K562 (cell line): ENCODE data around the gene PLG. TPM values are rescaled to one million over a fixed set of nuclear protein-coding genes. Genes with fewer than 3 reads are reported as not detected.

Experiments
- ATAC-seq: fragments of 200-7000 bp; cut with Tn5 transposase; 3 replicates; pipeline ENCODE4 v1.9.1; 2020; ENCODE audit warnings: moderate library complexity
- BruUV-seq: library from RNA; stranded (reverse); fragments of 400-500 nt; replicated peaks from 2 replicates; lab custom pipeline; 2021; lab: Mats Ljungman, UMichigan
- CTCF ChIA-PET: fragments of 300-600 bp; formaldehyde crosslinking; extraction: SDS; loops from one replicate; lab custom pipeline; 2021; ENCODE audit warnings: low intra/inter-chr PET ratio; lab: Yijun Ruan, JAX
- POLR2A ChIA-PET: fragments of 300-600, 350-650 bp; sonication (Branson Sonifier 250); formaldehyde crosslinking; extraction: SDS; loops from one replicate; lab custom pipeline; 2021; ENCODE audit warnings: antibody characterized with exemption, inconsistent platforms; lab: Yijun Ruan, JAX
- DNase-seq, 4 experiments: peaks; one replicate each; pipeline versions ENCODE4 v3.0.0 to v3.0.0-alpha.2; 2011 to 2018; ENCODE audit warnings: low spot score in 3 of 4, mixed read lengths in 3 of 4; ENCODE audit errors: extremely low read depth in 1 of 4
- FAIRE-seq: peaks from 2 replicates; lab custom pipeline; 2011; peaks lifted over from hg19 to GRCh38; lab: Jason Lieb, UNC
- H2AFZ ChIP-seq: 2 replicates; pipeline ENCODE4 v1.6.0; 2011; ENCODE audit warnings: low read depth, low read length, control low read depth, inconsistent platforms
- H3K27ac ChIP-seq: fragments of 200-600 bp; 3 replicates; pipeline ENCODE4 v1.8.0; 2011; ENCODE audit warnings: low read depth, mild to moderate bottlenecking, control low read depth, inconsistent platforms, low read length, moderate library complexity, mixed read lengths; ENCODE audit errors: extremely low read depth
- H3K27me3 ChIP-seq, 2 experiments: fragments of 300-600 bp in 1 of 2; 2 replicates in 1 of 2; 3 replicates in 1 of 2; pipeline versions ENCODE4 v1.6.0 to v1.8.0; 2011; ENCODE audit warnings: inconsistent platforms in 2 of 2, low read length in 2 of 2, mild to moderate bottlenecking in 1 of 2, mixed read lengths in 1 of 2, moderate library complexity in 1 of 2; ENCODE audit not compliant: control insufficient read depth in 2 of 2, insufficient read depth in 2 of 2
- H3K36me3 ChIP-seq: fragments of 300-600 bp; 3 replicates; pipeline ENCODE4 v1.8.0; 2011; ENCODE audit warnings: mild to moderate bottlenecking, low read length, inconsistent platforms; ENCODE audit not compliant: control insufficient read depth, insufficient read depth
- H3K4me1 ChIP-seq, 2 experiments: fragments of 200-600 bp in 1 of 2; replicated peaks in 1 of 2; 2 replicates in 1 of 2; 3 replicates in 1 of 2; pipeline versions ENCODE4 v1.5.1 to v1.8.0; 2011; ENCODE audit warnings: inconsistent platforms in 2 of 2, low read length in 2 of 2, mild to moderate bottlenecking in 1 of 2, mixed read lengths in 1 of 2, moderate library complexity in 1 of 2; ENCODE audit not compliant: control insufficient read depth in 2 of 2, insufficient read depth in 2 of 2
- H3K4me2 ChIP-seq: 2 replicates; pipeline ENCODE4 v1.6.1; 2011; ENCODE audit warnings: low read length, control low read depth, inconsistent platforms, mixed read lengths; ENCODE audit not compliant: insufficient read depth
- H3K4me3 ChIP-seq: fragments of 200-600 bp; sonication (generic), shearing (Covaris generic); 2 replicates; pipeline ENCODE4 v1.5.1; 2016; ENCODE audit warnings: control low read depth, inconsistent platforms
- H3K79me2 ChIP-seq: fragments of 200-600 bp; 3 replicates; pipeline ENCODE4 v1.8.0; 2011; ENCODE audit warnings: low read length, inconsistent platforms; ENCODE audit not compliant: control insufficient read depth, insufficient read depth
- H3K9ac ChIP-seq, 2 experiments: 2 replicates each; pipeline versions ENCODE4 v1.6.0 to v1.6.1; 2011; ENCODE audit warnings: low read depth in 2 of 2, low read length in 2 of 2, control low read depth in 1 of 2, inconsistent platforms in 1 of 2, mild to moderate bottlenecking in 1 of 2, mixed read lengths in 1 of 2; ENCODE audit not compliant: insufficient read depth in 1 of 2
- H3K9me1 ChIP-seq: one replicate; pipeline ENCODE4 v1.6.0; 2011; ENCODE audit warnings: inconsistent platforms, mild to moderate bottlenecking, low read length, moderate library complexity; ENCODE audit not compliant: control insufficient read depth, insufficient read depth
- H3K9me3 ChIP-seq: replicated peaks from 2 replicates; pipeline ENCODE4 v1.5.1; 2011; ENCODE audit warnings: low read depth, low read length, inconsistent platforms; ENCODE audit not compliant: control insufficient read depth, insufficient read depth
- H4K20me1 ChIP-seq: replicated peaks from 2 replicates; pipeline ENCODE4 v1.6.1; 2011; ENCODE audit warnings: low read length, inconsistent platforms, mixed read lengths; ENCODE audit not compliant: control insufficient read depth, insufficient read depth
- ARHGAP35 ChIP-seq: fragments of 450-650 bp; IDR thresholded peaks from 2 replicates; pipeline ENCODE4 v1.6.1; 2018; ENCODE audit not compliant: partially characterized antibody
- CBX2 ChIP-seq: fragments of 200-600 bp; sonication (generic); IDR thresholded peaks from one replicate; pipeline ENCODE4 v1.6.1; 2012; ENCODE audit warnings: mild to moderate bottlenecking, low read length, inconsistent platforms; ENCODE audit not compliant: insufficient read depth, poor library complexity, severe bottlenecking
- HIVEP1 ChIP-seq: fragments of 250-450 bp; sonication (Bioruptor Pico); IDR thresholded peaks from 2 replicates; pipeline ENCODE4 v1.4.0; 2020; ENCODE audit warnings: mild to moderate bottlenecking
- MCM3 ChIP-seq: fragments of 450-650 bp; IDR thresholded peaks from 2 replicates; pipeline ENCODE4 v1.6.1; 2016
- PCBP2 ChIP-seq: fragments of 200-400 bp; formaldehyde crosslinking; IDR thresholded peaks from 2 replicates; pipeline ENCODE4 v1.6.1; 2018; ENCODE audit warnings: low read length, low read depth, mild to moderate bottlenecking, moderate library complexity; ENCODE audit not compliant: poor library complexity, severe bottlenecking
- PHF20 ChIP-seq: fragments of 450-650 bp; IDR thresholded peaks from 2 replicates; pipeline ENCODE4 v1.6.1; 2018; ENCODE audit not compliant: partially characterized antibody
- TSC22D4 ChIP-seq: fragments of 450-650 bp; IDR thresholded peaks from 2 replicates; pipeline ENCODE4 v1.6.1; 2016; ENCODE audit warnings: missing genetic modification characterization, missing biosample characterization, control low read depth
- U2AF2 ChIP-seq: fragments of 200-400 bp; formaldehyde crosslinking; optimal IDR thresholded peaks from 2 replicates; pipeline ENCODE3; 2017; ENCODE audit warnings: low read depth, mild to moderate bottlenecking, low read length
- ZNF143 ChIP-seq: sonication (generic); formaldehyde crosslinking; IDR thresholded peaks from 2 replicates; pipeline ENCODE4 v1.9.0; 2022; ENCODE audit warnings: mild to moderate bottlenecking, missing genetic modification reagents
- ZNF311 ChIP-seq: fragments of 250-450 bp; sonication (Bioruptor Pico); IDR thresholded peaks from 2 replicates; pipeline ENCODE4 v1.4.0; 2020; ENCODE audit warnings: mild to moderate bottlenecking, moderate library complexity
- WGBS: fragments of 100-300 bp; shearing (Covaris generic); methylation state at CpG from one replicate; pipeline ENCODE4 v1.1.6; 2016; ENCODE audit warnings: low coverage, mixed read lengths; ENCODE audit not compliant: insufficient coverage; ENCODE audit errors: missing lambda C conversion rate; 5-methylcytosine and 5-hydroxymethylcytosine counted together
- in situ Hi-C: fragments of 300-500 bp; cut with MboI; formaldehyde crosslinking; loops from 4 replicates; pipeline ENCODE4 v1.15.0; 2018; ENCODE audit warnings: inconsistent platforms, mixed read lengths
- intact Hi-C: fragments of 100-400 bp; cut with micrococcal nuclease; formaldehyde crosslinking; loops from 2 replicates; pipeline ENCODE4 v1.14.2; 2022
- polyA plus RNA-seq, 8 experiments: library from polyadenylated mRNA; depleted of rRNA in 4 of 8; stranded (reverse) in 5 of 8; unstranded in 3 of 8; fragments of >200 nt; fragmentation: Nextera tagmentation in 2 of 8; fragmentation: Illumina TruSeq in 1 of 8; extraction: Ambion mirVana in 2 of 8; extraction: Trizol in 1 of 8; gene quantifications; 2 replicates each; pipeline versions ENCODE4 v1.2.1 to v1.2.3, GENCODE V29; 2011 to 2014; ENCODE audit warnings: inconsistent platforms in 1 of 8, missing spikeins in 1 of 8
- total RNA-seq, 7 experiments: library from RNA; depleted of rRNA in 6 of 7; stranded (reverse); fragments of >200 nt in 6 of 7; fragmentation: Illumina TruSeq in 2 of 7; extraction: Trizol in 2 of 7; gene quantifications; 2 replicates each; pipeline versions ENCODE4 v1.2.1 to v1.2.3, GENCODE V29; 2011 to 2021; ENCODE audit warnings: low replicate concordance in 1 of 7
- TF ChIP-seq, protein P1 (sequence below): fragments of 450-650 bp; IDR thresholded peaks from 2 replicates; pipeline ENCODE4 v1.6.1; 2018; ENCODE audit warnings: mild to moderate bottlenecking, low read depth; ENCODE audit not compliant: partially characterized antibody
- TF ChIP-seq, protein P2 (sequence below): fragments of 450-650 bp; formaldehyde crosslinking; IDR thresholded peaks from 2 replicates; pipeline ENCODE4 v1.4.0; 2020; ENCODE audit warnings: mild to moderate bottlenecking
- TF ChIP-seq, protein P3 (sequence below): fragments of 250-450 bp; sonication (Bioruptor Pico); IDR thresholded peaks from 2 replicates; pipeline ENCODE4 v1.4.0; 2020; ENCODE audit warnings: mild to moderate bottlenecking, moderate library complexity
- TF ChIP-seq, protein P4 (sequence below): sonication (generic); formaldehyde crosslinking; IDR thresholded peaks from 2 replicates; pipeline ENCODE4 v1.8.0; 2022; ENCODE audit warnings: mild to moderate bottlenecking, missing genetic modification reagents
- TF ChIP-seq, protein P5 (sequence below): fragments of 450-650 bp; formaldehyde crosslinking; IDR thresholded peaks from 2 replicates; pipeline ENCODE4 v1.4.0; 2022; ENCODE audit warnings: missing genetic modification characterization

Gene PLG
- total and polyA plus RNA-seq, 9 of the 15 experiments (the other 6 are each of a cell fraction or from before 2014, with no cell fraction given): 0.64 TPM; not detected in 8

DNA sequence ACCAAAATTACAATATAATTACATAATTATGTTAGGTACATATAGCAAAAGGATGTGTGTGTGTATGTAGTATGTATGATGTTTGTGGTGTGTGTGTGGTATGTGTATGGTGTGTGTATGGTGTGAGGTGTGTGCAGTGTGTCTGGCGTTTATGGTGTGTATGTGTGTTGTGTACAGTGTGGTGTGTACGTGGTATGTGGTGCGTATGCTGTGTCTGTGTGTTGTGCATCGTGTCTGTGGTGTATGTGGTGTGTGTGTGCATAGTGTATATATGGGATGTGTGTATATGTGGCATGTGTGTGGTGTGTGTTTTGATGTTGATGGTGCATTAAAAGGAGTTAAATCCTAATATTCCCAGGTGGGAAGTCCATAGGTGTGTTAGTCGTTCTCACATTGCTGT, 62.8 kb downstream of the PLG start:
- WGBS: 34% methylated on average over 5 of the region's 5 CpGs
- in situ Hi-C loops: no loop called here
- CTCF ChIA-PET: no interaction called here
- no peak for TF ChIP-seq ZNF143
- TF ChIP-seq PHF20: no peak
- 0 out of 2 replicates have a peak, but pooled peaks have one; percentile 44 for TF ChIP-seq MCM3
- no peak for TF ChIP-seq HIVEP1
- TF ChIP-seq, protein P1, sequence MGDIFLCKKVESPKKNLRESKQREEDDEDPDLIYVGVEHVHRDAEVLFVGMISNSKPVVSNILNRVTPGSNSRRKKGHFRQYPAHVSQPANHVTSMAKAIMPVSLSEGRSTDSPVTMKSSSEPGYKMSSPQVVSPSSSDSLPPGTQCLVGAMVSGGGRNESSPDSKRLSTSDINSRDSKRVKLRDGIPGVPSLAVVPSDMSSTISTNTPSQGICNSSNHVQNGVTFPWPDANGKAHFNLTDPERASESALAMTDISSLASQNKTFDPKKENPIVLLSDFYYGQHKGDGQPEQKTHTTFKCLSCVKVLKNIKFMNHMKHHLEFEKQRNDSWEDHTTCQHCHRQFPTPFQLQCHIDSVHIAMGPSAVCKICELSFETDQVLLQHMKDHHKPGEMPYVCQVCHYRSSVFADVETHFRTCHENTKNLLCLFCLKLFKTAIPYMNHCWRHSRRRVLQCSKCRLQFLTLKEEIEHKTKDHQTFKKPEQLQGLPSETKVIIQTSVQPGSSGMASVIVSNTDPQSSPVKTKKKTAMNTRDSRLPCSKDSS: no peak
- peak; percentile 89; the same call in 1 of the 2 replicates for TF ChIP-seq TSC22D4 (tag)
- TF ChIP-seq, protein P2, sequence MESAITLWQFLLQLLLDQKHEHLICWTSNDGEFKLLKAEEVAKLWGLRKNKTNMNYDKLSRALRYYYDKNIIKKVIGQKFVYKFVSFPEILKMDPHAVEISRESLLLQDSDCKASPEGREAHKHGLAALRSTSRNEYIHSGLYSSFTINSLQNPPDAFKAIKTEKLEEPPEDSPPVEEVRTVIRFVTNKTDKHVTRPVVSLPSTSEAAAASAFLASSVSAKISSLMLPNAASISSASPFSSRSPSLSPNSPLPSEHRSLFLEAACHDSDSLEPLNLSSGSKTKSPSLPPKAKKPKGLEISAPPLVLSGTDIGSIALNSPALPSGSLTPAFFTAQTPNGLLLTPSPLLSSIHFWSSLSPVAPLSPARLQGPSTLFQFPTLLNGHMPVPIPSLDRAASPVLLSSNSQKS (CRISPR knock-in tag): no peak
- TF ChIP-seq PCBP2: no peak
- TF ChIP-seq U2AF2: no peak
- TF ChIP-seq CBX2: no peak
- TF ChIP-seq ZNF311 (CRISPR knock-in tag): no peak
- TF ChIP-seq, protein P3, sequence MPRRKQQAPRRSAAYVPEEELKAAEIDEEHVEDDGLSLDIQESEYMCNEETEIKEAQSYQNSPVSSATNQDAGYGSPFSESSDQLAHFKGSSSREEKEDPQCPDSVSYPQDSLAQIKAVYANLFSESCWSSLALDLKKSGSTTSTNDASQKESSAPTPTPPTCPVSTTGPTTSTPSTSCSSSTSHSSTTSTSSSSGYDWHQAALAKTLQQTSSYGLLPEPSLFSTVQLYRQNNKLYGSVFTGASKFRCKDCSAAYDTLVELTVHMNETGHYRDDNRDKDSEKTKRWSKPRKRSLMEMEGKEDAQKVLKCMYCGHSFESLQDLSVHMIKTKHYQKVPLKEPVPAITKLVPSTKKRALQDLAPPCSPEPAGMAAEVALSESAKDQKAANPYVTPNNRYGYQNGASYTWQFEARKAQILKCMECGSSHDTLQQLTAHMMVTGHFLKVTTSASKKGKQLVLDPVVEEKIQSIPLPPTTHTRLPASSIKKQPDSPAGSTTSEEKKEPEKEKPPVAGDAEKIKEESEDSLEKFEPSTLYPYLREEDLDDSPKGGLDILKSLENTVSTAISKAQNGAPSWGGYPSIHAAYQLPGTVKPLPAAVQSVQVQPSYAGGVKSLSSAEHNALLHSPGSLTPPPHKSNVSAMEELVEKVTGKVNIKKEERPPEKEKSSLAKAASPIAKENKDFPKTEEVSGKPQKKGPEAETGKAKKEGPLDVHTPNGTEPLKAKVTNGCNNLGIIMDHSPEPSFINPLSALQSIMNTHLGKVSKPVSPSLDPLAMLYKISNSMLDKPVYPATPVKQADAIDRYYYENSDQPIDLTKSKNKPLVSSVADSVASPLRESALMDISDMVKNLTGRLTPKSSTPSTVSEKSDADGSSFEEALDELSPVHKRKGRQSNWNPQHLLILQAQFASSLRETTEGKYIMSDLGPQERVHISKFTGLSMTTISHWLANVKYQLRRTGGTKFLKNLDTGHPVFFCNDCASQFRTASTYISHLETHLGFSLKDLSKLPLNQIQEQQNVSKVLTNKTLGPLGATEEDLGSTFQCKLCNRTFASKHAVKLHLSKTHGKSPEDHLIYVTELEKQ: no peak
- TF ChIP-seq, protein P4, sequence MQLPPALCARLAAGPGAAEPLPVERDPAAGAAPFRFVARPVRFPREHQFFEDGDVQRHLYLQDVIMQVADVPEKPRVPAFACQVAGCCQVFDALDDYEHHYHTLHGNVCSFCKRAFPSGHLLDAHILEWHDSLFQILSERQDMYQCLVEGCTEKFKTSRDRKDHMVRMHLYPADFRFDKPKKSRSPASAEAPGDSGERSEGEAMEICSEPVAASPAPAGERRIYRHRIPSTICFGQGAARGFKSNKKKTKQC (CRISPR knock-in tag): no peak
- TF ChIP-seq, protein P5, sequence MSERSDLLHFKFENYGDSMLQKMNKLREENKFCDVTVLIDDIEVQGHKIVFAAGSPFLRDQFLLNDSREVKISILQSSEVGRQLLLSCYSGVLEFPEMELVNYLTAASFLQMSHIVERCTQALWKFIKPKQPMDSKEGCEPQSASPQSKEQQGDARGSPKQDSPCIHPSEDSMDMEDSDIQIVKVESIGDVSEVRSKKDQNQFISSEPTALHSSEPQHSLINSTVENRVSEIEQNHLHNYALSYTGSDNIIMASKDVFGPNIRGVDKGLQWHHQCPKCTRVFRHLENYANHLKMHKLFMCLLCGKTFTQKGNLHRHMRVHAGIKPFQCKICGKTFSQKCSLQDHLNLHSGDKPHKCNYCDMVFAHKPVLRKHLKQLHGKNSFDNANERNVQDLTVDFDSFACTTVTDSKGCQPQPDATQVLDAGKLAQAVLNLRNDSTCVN (CRISPR knock-in tag): no peak
- peak; percentile 27 for TF ChIP-seq ARHGAP35

More for the DNA sequence above, 62.8 kb downstream of the PLG start:
- no TSS peak for BruUV-seq
- ATAC-seq (no peak), FAIRE-seq (no peak), DNase-seq (no peak)
- Histone ChIP-seq H3K4me3 (no peak overlapping the region), H3K4me1 (peaks cover 0 to 9% of the 10 kb centered on the region in 2 experiments; a peak in 2 of 5 replicates), H3K27me3 (no peaks in the 10 kb centered on the region), H3K79me2 (no peaks in the 10 kb centered on the region), H3K9me3 (peaks cover 9% of the 10 kb centered on the region), H3K36me3 (no peaks in the 10 kb centered on the region), H3K9me1 (no peaks in the 10 kb centered on the region), H3K4me2 (no peak overlapping the region), H4K20me1 (no peaks in the 10 kb centered on the region), H3K27ac (no peak overlapping the region), H2AFZ (no peak overlapping the region), H3K9ac (no peak overlapping the region)
- intact Hi-C loops: no loop called here
- POLR2A ChIA-PET: no interaction called here
